ENCODE results near the gene MYO7B. TPM values are rescaled to one million over a fixed set of nuclear protein-coding genes. Genes with fewer than 3 reads are reported as not detected.

Gene MYO7B
- total RNA-seq, 1 donor from 2014 or later: 1.7 TPM

DNA sequence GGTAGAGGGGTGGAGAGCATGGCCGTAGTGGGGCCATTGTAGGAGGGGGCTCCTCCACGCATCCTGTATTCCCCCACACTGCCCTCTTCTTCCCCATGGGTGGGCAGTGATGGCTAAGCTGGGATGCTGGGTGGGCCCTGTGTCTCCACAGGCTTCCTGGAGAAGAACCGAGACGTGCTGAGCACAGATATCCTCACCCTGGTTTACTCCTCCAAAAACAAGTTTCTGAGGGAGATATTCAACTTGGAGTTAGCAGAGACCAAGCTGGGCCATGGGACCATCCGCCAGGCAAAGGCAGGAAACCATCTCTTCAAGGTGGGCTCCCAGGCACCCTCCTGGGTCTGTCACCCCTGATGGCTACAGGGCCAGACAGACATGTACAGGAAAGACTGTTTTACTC is 52.8 kb downstream of the MYO7B start:
- H3K4me3 Mint-ChIP-seq: no peak overlapping the region
- H3K27ac Mint-ChIP-seq: no peak overlapping the region
- H3K4me1 Mint-ChIP-seq (ENCODE audit: unreplicated experiment): no peaks in the 10 kb centered on the region
- H3K27me3 Mint-ChIP-seq: peaks cover 9% of the 10 kb centered on the region
- DNase-seq (ENCODE audit: extremely low spot score, unreplicated experiment): peak; percentile 50
- no peaks in the 10 kb centered on the region for H3K36me3 Mint-ChIP-seq
- no peaks in the 10 kb centered on the region for H3K9me3 Mint-ChIP-seq
- TF ChIP-seq, protein P1, sequence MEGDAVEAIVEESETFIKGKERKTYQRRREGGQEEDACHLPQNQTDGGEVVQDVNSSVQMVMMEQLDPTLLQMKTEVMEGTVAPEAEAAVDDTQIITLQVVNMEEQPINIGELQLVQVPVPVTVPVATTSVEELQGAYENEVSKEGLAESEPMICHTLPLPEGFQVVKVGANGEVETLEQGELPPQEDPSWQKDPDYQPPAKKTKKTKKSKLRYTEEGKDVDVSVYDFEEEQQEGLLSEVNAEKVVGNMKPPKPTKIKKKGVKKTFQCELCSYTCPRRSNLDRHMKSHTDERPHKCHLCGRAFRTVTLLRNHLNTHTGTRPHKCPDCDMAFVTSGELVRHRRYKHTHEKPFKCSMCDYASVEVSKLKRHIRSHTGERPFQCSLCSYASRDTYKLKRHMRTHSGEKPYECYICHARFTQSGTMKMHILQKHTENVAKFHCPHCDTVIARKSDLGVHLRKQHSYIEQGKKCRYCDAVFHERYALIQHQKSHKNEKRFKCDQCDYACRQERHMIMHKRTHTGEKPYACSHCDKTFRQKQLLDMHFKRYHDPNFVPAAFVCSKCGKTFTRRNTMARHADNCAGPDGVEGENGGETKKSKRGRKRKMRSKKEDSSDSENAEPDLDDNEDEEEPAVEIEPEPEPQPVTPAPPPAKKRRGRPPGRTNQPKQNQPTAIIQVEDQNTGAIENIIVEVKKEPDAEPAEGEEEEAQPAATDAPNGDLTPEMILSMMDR (conservative IDR thresholded peaks at IDR 0.05): no peak

DNA sequence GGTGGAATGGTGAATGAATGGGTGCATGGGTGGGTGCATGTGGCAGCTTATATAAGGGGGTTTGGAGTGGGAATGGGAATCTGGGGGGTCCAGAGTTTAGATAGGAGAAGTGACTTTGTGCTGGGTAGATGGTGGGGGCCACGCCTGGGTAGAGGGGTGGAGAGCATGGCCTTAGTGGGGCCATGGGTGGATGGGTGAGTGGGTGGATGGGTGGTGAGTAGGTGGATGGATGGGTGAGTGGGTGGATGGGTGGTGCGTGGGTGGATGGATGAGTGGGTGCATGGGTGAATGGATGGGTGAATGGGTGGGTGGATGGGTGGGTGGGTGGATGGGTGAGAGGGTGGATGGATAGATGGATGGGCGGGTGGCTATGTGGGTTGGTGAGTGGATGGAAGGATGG is 53.9 kb downstream of the MYO7B start:
- Mint-ChIP-seq H3K4me3 (no peak overlapping the region), H3K27ac (no peak overlapping the region), H3K36me3 (no peaks in the 10 kb centered on the region), H3K9me3 (no peaks in the 10 kb centered on the region), H3K4me1 (ENCODE audit: unreplicated experiment) (no peaks in the 10 kb centered on the region), H3K27me3 (peaks cover 4% of the 10 kb centered on the region)
- TF ChIP-seq, protein P1 (conservative IDR thresholded peaks at IDR 0.05): no peak
- peak; percentile 25 for DNase-seq (ENCODE audit: extremely low spot score, unreplicated experiment)

DNA sequence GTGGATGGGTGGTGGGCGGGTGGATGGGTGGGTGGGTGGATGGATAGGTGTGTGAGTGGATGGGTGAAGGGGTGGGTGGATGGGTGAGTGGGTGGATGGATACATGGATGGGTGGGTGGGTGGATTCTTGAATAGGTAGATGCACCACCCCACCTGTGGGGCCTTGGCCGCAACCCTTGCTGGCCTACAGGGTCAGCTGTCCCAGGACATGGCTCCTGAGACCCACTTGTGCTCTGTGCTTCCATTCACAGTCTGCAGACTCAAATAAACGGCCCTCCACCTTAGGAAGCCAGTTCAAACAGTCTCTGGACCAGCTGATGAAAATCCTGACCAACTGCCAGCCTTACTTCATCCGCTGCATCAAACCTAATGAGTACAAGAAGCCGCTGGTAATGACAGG is 54.4 kb downstream of the MYO7B start:
- no peaks in the 10 kb centered on the region for H3K36me3 Mint-ChIP-seq
- H3K27me3 Mint-ChIP-seq: peaks cover 6% of the 10 kb centered on the region
- no peak overlapping the region for H3K27ac Mint-ChIP-seq
- no peaks in the 10 kb centered on the region for H3K9me3 Mint-ChIP-seq
- no peaks in the 10 kb centered on the region for H3K4me1 Mint-ChIP-seq (ENCODE audit: unreplicated experiment)
- TF ChIP-seq, protein P1 (conservative IDR thresholded peaks at IDR 0.05): no peak
- DNase-seq (ENCODE audit: extremely low spot score, unreplicated experiment): no peak
- H3K4me3 Mint-ChIP-seq: no peak overlapping the region

DNA sequence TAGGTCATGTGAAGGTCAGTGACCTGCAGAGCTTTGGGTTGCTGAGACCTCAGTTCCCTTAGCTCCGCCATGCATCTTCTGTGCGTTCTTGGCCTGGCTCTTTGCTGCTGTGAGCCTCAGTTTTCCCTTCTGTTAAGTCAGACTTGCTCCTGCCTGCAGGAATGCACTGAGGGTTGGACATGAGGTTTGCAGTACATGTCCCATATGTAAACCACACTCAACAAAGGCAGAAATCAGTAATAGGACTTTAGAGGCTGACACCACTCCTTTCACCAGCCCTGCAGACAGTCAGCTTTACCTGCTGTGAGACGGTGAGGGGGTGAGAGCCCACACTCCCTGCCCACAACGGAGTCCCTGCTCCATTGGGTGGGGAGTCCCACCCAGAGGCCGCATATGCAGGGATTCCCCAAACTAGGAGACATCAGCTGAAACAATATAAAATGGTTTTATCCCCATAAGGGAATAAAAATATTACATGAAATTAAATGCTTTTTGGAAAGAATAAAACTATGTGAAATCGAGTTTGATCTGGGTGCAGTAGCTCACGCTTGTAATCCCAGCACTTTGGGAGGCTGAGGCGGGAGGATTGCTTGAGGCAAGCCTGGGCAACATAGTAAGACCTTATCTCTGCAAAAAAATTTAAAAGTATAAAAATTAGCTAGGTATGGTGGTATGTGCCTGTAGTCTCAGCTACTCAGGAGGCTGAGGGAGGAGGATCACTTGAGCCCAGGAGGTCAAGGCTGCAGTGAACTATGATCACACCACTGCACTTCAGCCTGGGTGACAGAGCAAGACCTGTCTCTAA is 55.1 kb downstream of the MYO7B start:
- Mint-ChIP-seq H3K9me3 (no peaks in the 10 kb centered on the region), H3K27ac (no peak overlapping the region), H3K27me3 (peaks cover 6% of the 10 kb centered on the region), H3K36me3 (no peaks in the 10 kb centered on the region), H3K4me1 (ENCODE audit: unreplicated experiment) (no peaks in the 10 kb centered on the region), H3K4me3 (no peak overlapping the region)
- DNase-seq (ENCODE audit: extremely low spot score, unreplicated experiment): peak; percentile 36
- TF ChIP-seq, protein P1 (conservative IDR thresholded peaks at IDR 0.05): no peak

DNA sequence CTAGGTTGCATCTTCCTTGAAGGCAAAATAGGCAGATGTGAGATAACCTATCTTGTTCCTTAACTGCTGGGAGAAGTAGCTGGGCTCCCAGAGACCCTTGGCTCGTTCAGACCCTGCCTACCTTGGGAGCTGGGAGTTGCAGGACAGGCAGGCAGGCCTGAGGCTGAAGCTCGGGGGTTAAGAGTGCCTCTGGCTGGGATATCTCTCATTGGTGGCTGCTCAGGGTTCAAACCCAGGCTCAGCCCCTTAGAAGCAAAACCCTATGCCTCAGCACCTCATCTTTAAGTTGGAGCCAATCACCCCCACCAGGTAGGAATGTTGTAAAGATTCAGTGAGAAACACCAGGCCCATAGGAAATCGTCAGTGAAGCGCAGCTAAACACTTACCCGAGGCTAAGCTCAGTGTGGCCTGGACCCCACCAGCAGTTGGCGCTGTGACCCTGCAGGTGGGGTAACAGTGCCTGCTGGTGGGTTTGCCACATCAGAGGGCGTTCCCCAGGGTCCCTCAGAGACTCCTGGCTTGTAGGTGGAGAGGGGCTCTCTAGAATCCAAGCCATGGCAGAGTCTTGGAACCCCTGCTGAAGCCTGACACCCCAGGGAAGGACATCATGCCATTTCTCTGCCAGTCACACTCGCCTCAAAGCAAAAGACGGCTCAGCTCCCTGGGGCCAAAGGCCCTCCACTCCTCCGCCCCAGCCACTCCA is 55.9 kb downstream of the MYO7B start:
- Mint-ChIP-seq H3K27ac (no peak overlapping the region), H3K4me1 (ENCODE audit: unreplicated experiment) (no peaks in the 10 kb centered on the region), H3K36me3 (no peaks in the 10 kb centered on the region), H3K27me3 (peaks cover 2% of the 10 kb centered on the region), H3K9me3 (no peaks in the 10 kb centered on the region), H3K4me3 (no peak overlapping the region)
- peak; percentile 53 for DNase-seq (ENCODE audit: extremely low spot score, unreplicated experiment)
- TF ChIP-seq, protein P1 (conservative IDR thresholded peaks at IDR 0.05): peak; percentile 83
